Astrocyte of the spinal cord (primary cell): Measurements from ENCODE around the gene CSTF1.

Experiments
- DNase-seq: peaks from one replicate; pipeline ENCODE4 v3.0.0; 2011; ENCODE audit warnings: low read depth, low spot score
- H3K4me3 ChIP-seq: 2 replicates; pipeline ENCODE4 v1.5.1; 2011; ENCODE audit warnings: low read depth, mild to moderate bottlenecking, low read length, moderate library complexity
- in situ Hi-C: cut with HindIII; loops from 2 replicates; pipeline ENCODE4 v1.10.0; 2017; ENCODE audit warnings: low sequenced_read_pairs
- TF ChIP-seq, protein P1 (sequence below): IDR thresholded peaks from 2 replicates; pipeline ENCODE4 v1.5.1; 2012; ENCODE audit warnings: low read depth, mild to moderate bottlenecking, low read length, inconsistent platforms

CSTF1 gene

DNA sequence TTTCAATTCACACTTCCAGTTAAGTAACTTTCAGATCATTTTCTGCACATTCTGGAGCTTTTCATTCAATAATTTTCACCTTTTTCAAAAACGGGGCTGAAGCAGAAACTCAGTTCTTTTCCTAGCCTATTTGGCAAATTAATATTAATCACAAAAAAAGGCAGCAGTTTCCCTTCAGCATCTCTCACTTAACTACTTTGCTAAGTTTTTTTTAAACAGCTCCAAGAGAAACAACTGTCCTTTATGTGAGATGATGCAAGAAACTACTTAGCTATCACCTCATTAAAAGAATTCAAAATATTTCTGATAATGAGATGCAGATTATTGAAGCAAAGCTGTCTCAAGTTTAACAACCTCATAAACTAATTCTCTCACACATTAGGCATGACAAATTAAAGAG, 31.4 kb downstream of the CSTF1 start:
- no peak overlapping the region for H3K4me3 ChIP-seq
- TF ChIP-seq, protein P1, sequence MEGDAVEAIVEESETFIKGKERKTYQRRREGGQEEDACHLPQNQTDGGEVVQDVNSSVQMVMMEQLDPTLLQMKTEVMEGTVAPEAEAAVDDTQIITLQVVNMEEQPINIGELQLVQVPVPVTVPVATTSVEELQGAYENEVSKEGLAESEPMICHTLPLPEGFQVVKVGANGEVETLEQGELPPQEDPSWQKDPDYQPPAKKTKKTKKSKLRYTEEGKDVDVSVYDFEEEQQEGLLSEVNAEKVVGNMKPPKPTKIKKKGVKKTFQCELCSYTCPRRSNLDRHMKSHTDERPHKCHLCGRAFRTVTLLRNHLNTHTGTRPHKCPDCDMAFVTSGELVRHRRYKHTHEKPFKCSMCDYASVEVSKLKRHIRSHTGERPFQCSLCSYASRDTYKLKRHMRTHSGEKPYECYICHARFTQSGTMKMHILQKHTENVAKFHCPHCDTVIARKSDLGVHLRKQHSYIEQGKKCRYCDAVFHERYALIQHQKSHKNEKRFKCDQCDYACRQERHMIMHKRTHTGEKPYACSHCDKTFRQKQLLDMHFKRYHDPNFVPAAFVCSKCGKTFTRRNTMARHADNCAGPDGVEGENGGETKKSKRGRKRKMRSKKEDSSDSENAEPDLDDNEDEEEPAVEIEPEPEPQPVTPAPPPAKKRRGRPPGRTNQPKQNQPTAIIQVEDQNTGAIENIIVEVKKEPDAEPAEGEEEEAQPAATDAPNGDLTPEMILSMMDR = no peak
- in situ Hi-C loops = no loop called here
- DNase-seq = no peak

DNA sequence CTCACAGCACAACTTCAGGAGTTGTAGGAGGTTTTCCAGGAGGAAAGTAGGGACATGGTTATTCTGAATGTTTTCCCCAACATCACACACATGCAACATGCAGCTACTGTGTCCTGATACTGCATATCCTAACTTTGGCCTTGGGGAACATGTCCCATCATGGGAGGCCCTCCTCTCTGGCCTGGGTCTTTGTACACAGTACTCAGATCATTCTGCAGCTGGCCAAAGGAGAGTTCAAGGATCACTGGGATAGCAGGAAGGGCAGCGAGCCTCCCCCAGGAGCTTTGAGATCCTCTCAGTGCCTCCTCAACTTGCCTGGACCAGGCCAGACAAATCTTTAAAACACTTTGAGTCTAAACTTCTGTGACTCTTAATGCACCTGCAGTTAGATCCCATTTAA, 32.5 kb downstream of the CSTF1 start:
- in situ Hi-C loops = no loop called here
- TF ChIP-seq, protein P1 = no peak
- no peak for DNase-seq
- H3K4me3 ChIP-seq = no peak overlapping the region

DNA sequence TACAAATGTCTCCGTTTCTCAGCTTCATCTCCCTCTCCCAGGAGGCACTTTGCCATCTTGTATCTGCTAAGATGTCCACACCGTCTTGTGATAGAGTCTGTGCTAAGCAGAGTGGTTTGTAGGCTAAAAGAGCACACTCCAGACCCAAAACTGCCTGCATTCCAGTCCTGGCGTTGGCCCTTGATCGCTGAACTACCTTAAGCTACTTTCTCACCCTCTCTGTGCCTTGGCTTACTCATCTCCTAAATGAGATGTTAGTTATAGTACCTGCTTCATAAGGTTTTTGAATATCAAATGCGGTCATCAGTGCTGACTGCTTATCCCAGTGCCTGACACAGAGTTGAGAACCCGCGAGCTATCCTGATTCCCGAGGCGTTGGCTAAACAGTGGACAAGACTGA, 33.6 kb downstream of the CSTF1 start:
- no peak overlapping the region for H3K4me3 ChIP-seq
- in situ Hi-C loops = no loop called here
- no peak for DNase-seq
- TF ChIP-seq, protein P1 = no peak

DNA sequence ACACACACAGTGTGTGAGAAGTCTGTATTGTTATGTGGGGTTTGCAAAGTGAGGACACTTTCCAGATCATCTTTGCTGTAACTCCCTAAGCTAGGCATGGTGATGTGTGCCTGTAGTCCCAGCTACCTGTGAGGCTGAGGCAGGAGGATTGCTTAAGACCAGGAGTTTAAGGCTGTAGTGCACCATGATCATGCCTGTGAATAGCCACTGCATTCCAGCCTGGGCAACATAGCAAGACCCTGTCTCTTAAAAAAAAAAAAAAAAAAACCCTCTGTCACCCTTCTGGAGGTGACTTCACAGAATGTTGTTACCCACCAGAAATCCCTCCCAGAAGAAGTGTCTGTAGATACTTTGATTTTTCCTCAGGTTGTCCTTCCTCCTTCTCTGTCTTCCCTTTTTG, 34.5 kb downstream of the CSTF1 start:
- no peak overlapping the region for H3K4me3 ChIP-seq
- no peak for DNase-seq
- in situ Hi-C loops = no loop called here
- TF ChIP-seq, protein P1 = no peak

DNA sequence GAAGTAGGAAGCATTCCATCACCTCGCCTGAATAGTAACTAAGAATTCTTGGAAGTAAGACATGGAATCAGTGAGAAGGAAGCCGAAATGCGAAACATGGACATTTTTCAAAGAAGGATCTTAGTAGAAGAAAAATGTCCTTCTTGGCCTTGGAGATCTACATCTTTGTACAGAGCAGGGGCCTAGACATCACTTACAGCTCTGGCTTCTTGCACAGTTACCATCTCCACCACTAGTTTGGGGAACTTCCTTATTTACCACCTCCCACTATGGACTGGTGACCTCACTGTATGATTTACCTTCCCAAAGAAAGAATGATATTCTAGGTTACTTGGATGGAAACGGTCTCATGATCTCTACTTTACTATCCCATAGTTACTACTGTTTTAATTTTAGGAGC, 35.4 kb downstream of the CSTF1 start:
- TF ChIP-seq, protein P1 = no peak
- H3K4me3 ChIP-seq = no peak overlapping the region
- in situ Hi-C loops = no loop called here
- no peak for DNase-seq

DNA sequence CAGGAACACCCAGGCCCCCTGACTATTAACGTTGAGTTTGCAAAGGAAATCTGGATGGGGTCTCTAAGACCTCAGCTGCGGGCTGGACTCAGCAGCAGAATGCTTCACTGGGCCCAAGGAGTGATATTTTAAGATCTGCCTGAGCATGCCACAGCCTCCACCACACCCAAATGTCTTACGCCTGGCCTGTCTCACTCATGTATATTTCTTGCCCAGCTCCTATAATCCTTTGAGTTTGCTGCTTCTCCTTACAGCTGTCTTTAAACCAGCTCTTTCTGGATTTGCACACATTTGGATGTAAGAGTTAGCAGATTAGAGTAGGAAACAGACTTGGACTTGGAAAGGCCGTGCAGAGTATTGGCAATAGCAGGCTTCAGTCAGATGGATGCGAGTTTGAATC, 36.0 kb downstream of the CSTF1 start:
- in situ Hi-C loops = no loop called here
- H3K4me3 ChIP-seq = no peak overlapping the region
- TF ChIP-seq, protein P1 = no peak
- no peak for DNase-seq

DNA sequence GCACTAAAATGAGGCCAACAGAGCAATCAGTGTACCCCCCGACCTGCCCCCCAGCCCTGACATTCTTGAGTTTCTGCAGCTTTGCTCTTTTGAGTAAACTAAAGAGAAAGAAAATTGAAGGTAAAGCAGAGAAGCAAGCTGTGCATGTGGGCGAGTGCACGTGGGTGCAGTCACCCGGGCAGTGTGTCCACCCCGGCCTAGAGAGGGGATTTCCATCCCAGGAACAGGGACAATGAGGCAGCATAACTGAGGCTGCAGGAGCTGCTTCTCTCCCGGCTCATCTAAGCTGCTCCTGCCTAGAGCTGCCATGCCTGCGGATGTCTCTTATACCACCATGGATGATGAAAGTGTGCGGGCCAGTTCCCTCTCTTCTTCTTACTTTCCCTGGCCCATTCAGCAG, 36.4 kb downstream of the CSTF1 start:
- no peak overlapping the region for H3K4me3 ChIP-seq
- no peak for DNase-seq
- TF ChIP-seq, protein P1 = no peak
- in situ Hi-C loops = no loop called here
